ENCODE measurements around the gene ZNF202.
"Not testable (repeated sequence)": the region's sequence is repeated elsewhere in the genome, so short reads cannot be mapped to it uniquely, and the experiment has no call there.

The ZNF202 gene

DNA sequence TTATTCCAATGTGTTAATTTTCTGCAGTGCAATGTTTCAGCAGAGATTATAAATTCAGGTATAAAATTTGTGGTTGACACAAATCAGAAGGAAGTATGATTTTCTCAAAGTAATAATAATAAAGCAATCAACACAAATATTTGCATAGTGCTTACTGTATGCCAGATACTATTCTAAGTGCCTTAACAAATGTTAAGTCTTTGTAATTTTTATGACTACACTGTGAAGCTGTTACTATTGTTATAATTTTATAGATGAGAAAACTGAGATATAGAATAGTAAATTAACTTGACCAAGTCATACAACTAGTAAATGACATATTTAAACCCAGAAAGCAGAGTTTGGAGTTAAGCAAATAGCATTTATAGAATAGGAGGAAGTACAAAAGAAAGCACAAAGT lies 29.3 kb upstream of the ZNF202 start:
- Histone ChIP-seq H3K4me2 (no peak overlapping the region), H3K9me3 (replicated peaks in 1 of 11) (peaks cover 20 to 43% (median 37%) of the 10 kb centered on the region in 11 experiments), H3K4me3 (no peak overlapping the region), H3K27me3 (no peaks in the 10 kb centered on the region), H3K36me3 (no peaks in the 10 kb centered on the region), H4K20me1 (no peaks in the 10 kb centered on the region), H3K27ac (no peak overlapping the region), H3K4me1 (0 out of 20 replicates have a peak, but pooled peaks cover 0 to 3% (median 0%) of the 10 kb centered on the region in 10 experiments), H3K9ac (no peak overlapping the region)
- TF ChIP-seq Cebpa-rat (IDR thresholded peaks at IDR 0.05) = no peak

DNA sequence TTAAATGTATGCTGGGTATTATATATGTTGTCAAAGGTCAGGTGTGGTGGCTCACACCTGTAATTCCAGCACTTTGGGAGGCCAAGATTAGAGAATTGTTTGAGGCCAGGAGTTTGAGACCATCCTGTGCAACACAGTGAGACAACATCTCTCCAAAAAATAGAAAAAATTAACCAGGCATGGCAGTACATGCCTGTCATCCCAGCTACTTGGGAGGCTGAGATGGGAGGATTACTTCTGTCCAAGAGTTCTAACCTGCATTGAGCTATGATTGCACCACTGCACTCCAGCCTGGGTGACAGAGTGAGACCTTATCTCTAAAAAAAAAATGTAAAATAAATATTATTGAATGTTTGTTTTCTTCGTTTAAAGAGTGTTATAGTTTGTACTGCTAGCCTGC lies 24.1 kb upstream of the ZNF202 start:
- Histone ChIP-seq H3K4me2 (no peak overlapping the region), H3K36me3 (no peaks in the 10 kb centered on the region), H3K4me1 (no peaks in the 10 kb centered on the region), H3K9me3 (replicated peaks in 1 of 11) (peaks cover 17 to 28% (median 23%) of the 10 kb centered on the region in 11 experiments), H3K4me3 (no peak overlapping the region), H3K27me3 (no peaks in the 10 kb centered on the region), H4K20me1 (no peaks in the 10 kb centered on the region), H3K9ac (no peak overlapping the region), H3K27ac (no peak overlapping the region)
- TF ChIP-seq Cebpa-rat (IDR thresholded peaks at IDR 0.05) = no peak

DNA sequence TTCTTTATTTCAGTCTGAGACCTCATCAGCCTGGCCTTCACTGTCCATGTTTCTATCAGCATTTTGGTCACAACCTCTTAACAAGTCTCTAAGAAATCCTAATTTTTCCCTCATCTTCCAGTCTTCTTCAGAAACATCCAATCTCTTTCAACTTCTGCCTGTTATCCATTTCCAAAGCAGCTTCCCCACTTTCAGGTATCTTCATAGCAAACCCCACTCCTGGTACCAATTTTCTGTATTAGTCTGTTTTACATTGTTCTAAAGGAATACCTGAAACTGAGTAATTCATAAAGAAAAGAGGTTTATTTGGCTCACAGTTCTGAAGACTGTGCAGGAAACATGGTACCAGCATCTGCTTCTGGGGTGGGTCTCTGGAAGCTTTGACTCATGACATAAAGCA lies 21.0 kb upstream of the ZNF202 start:
- Histone ChIP-seq H3K4me2 (no peak overlapping the region), H3K27me3 (no peaks in the 10 kb centered on the region), H3K27ac (no peak overlapping the region), H3K36me3 (no peaks in the 10 kb centered on the region), H4K20me1 (no peaks in the 10 kb centered on the region), H3K9me3 (replicated peaks in 1 of 11) (peaks cover 17 to 27% (median 20%) of the 10 kb centered on the region in 11 experiments), H3K4me3 (no peak overlapping the region), H3K9ac (no peak overlapping the region), H3K4me1 (no peaks in the 10 kb centered on the region)
- TF ChIP-seq Cebpa-rat (IDR thresholded peaks at IDR 0.05) = no peak

DNA sequence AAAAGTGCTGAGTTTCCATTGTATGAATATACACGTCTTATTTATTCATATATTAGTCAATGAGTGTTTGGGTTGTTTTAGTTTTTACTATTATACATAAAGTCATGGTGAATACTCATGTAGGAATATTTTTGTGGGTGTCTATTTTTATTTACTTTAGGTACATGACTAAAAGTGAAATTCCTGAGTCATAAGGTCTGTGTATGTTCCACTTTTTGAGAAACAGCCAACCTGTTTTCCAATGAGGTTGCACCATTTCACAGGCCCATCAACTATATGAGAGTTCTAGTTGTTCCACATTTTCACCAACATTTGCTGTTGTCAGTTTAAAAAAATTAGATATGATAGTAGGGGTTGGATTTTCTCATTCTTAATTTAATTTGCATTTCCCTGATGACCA lies 19.4 kb upstream of the ZNF202 start:
- Histone ChIP-seq H3K9me3 (replicated peaks in 1 of 11) (peaks cover 17 to 27% (median 20%) of the 10 kb centered on the region in 11 experiments), H3K4me1 (peaks cover 0 to 7% (median 0%) of the 10 kb centered on the region in 10 experiments; a peak in 2 of 20 replicates), H3K4me2 (no peak overlapping the region), H3K9ac (no peak overlapping the region), H4K20me1 (no peaks in the 10 kb centered on the region), H3K27me3 (no peaks in the 10 kb centered on the region), H3K36me3 (no peaks in the 10 kb centered on the region), H3K27ac (no peak overlapping the region), H3K4me3 (no peak overlapping the region)
- TF ChIP-seq Cebpa-rat (IDR thresholded peaks at IDR 0.05) = no peak

DNA sequence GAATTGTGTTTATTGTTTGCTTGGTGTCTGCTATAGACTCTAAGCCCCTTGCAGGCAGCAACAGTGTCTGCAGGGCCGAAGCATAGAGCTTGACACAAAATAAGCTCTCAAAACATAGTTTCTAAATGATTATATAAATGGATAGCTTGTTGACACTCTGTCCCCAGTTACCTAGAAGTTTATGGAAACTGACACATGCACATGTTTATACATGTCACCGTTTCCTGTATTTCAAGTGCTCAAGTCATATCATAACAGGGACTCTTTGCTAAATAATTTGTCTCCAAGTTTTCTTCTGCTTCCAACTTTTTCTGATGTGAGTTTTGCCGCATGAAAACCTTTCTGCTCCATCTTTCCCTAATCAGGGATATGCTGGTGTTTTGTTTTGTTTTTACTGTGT lies 16.5 kb upstream of the ZNF202 start:
- no peak for TF ChIP-seq Cebpa-rat (IDR thresholded peaks at IDR 0.05)
- Histone ChIP-seq H3K27me3 (no peaks in the 10 kb centered on the region), H3K4me1 (peaks cover 0 to 7% (median 0%) of the 10 kb centered on the region in 10 experiments; a peak in 2 of 20 replicates)

DNA sequence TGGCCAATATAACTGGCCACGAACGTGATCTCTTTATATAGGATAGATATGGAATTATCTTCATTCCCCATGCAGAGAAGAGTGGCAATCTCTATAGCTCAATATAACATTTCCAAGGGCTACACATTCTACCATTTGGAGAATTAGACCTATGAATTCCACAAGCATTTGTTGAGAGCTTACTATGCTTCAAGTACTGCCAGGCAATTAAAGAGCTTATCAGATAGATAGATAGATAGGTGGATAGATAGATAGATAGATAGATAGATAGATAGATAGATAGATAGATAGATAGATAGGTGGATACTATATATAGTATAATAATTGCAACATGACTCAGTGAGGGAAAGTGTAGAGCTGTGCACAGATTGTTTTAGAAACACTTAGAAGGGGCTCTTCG lies 14.4 kb upstream of the ZNF202 start:
- no peaks in the 10 kb centered on the region for H4K20me1 ChIP-seq
- no peak overlapping the region for H3K27ac ChIP-seq
- TF ChIP-seq Cebpa-rat (IDR thresholded peaks at IDR 0.05) = no peak
- no peaks in the 10 kb centered on the region for H3K36me3 ChIP-seq
- H3K9ac ChIP-seq = no peak overlapping the region
- H3K9me3 ChIP-seq (replicated peaks in 1 of 11) = 0 out of 22 replicates have a peak, but pooled peaks cover 0 to 4% (median 0%) of the 10 kb centered on the region in 11 experiments
- no peak overlapping the region for H3K4me2 ChIP-seq
- H3K27me3 ChIP-seq = no peaks in the 10 kb centered on the region
- peaks cover 0 to 7% (median 0%) of the 10 kb centered on the region in 10 experiments; a peak in 2 of 20 replicates for H3K4me1 ChIP-seq
- no peak overlapping the region for H3K4me3 ChIP-seq

More for the DNA sequence above, 16.5 kb upstream of the ZNF202 start:
- H3K9me3 ChIP-seq (replicated peaks in 1 of 11) = peaks cover 17 to 25% (median 18%) of the 10 kb centered on the region in 11 experiments
- H3K4me2 ChIP-seq = no peak overlapping the region
- H3K27ac ChIP-seq = no peak overlapping the region
- no peaks in the 10 kb centered on the region for H4K20me1 ChIP-seq
- H3K9ac ChIP-seq = no peak overlapping the region
- no peak overlapping the region for H3K4me3 ChIP-seq
- no peaks in the 10 kb centered on the region for H3K36me3 ChIP-seq

DNA sequence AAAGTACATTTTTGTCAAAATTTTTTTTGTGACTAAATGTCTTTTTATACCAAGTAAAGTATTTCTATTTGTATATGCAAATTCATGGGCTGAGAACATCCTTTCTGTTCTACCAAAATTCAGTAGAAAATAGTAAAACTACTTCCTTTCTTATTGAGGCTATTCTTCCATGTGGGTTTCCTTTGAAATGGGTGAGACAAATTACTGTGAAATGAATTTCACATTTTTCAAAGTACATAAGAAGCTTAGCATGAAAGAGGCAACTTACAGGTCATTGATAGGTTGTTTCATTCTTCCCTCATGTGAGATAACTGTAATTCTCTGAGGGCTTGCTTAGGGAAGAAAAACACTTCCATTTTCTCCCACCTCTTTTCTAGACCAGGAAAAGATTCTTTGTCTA lies 13.9 kb upstream of the ZNF202 start:
- Histone ChIP-seq H4K20me1 (no peaks in the 10 kb centered on the region), H3K36me3 (no peaks in the 10 kb centered on the region), H3K4me2 (no peak overlapping the region), H3K9ac (no peak overlapping the region), H3K27ac (no peak overlapping the region), H3K27me3 (no peaks in the 10 kb centered on the region), H3K9me3 (replicated peaks in 1 of 11) (0 out of 22 replicates have a peak, but pooled peaks cover 0 to under 1% (median 0%) of the 10 kb centered on the region in 11 experiments), H3K4me3 (no peak overlapping the region), H3K4me1 (peaks cover 0 to 7% (median 0%) of the 10 kb centered on the region in 10 experiments; a peak in 2 of 20 replicates)
- no peak for TF ChIP-seq Cebpa-rat (IDR thresholded peaks at IDR 0.05)

DNA sequence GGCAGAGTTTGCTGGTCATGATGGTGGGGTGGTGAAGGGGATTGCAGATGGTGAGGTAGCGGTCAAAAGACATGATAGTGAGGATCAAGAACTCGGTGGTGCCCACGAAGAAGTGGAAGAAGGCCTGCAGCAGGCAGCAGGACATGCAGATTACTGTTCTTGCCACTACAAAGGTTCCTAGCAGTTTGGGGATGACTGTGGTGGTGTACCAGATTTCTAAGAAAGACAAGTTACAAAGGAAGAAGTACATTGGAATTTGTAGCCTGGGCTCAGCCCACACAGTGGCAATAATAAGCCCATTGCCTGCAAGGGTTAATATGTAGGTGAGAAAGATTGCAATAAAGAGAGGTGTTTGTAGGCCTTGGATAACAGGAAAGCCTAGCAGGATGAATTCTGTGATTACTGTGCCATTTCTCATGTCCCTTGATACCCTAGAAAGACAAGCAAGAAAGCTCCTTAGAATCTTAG lies 12.7 kb upstream of the ZNF202 start, which contains the start of gene OR6X1:
OR6X1 (minus strand) TSS at position 418 of the 468 bp plus-strand sequence; CDS start at position 418, 0 bp downstream.
- Histone ChIP-seq H3K4me2 (no peak within 1 kb of the TSS), H3K36me3 (no peaks in the 10 kb centered on the region), H3K4me1 (peaks cover 0 to 7% (median 0%) of the 10 kb centered on the region in 10 experiments; a peak in 2 of 20 replicates), H4K20me1 (no peaks in the 10 kb centered on the region), H3K27ac (no peak within 1 kb of the TSS), H3K4me3 (no peak within 1 kb of the TSS), H3K27me3 (no peaks in the 10 kb centered on the region), H3K9ac (no peak within 1 kb of the TSS), H3K9me3 (replicated peaks in 1 of 11) (peaks cover 0 to 2% (median 0%) of the 10 kb centered on the region in 11 experiments; a peak in 1 of 22 replicates)
- no peak for TF ChIP-seq Cebpa-rat (IDR thresholded peaks at IDR 0.05)

DNA sequence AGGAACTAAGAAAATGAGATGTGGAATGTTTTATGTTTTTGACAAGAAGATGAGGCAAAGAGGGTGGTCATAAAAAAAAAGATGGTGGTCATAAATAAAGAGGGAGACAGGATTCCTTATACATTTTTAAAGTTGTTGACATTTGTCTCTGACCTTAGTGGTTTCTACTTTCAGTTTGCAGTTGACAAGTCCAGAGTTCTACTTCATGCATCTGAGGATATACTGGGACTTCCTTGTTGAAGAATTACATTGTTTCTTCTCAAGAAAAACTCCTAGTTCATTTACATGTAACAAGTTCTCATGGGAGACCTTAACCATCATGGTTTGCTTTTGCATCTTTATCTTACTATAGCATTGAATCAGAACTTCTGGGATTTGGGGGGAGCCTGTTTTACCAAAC lies 11.7 kb upstream of the ZNF202 start:
- H4K20me1 ChIP-seq = no peaks in the 10 kb centered on the region
- no peak overlapping the region for H3K27ac ChIP-seq
- H3K4me3 ChIP-seq = no peak overlapping the region
- H3K9me3 ChIP-seq (replicated peaks in 1 of 11) = peaks cover 5 to 12% (median 7%) of the 10 kb centered on the region in 11 experiments; a peak in 13 of 22 replicates
- no peak overlapping the region for H3K4me2 ChIP-seq
- H3K4me1 ChIP-seq = peaks cover 0 to 7% (median 0%) of the 10 kb centered on the region in 10 experiments; a peak in 2 of 20 replicates
- H3K27me3 ChIP-seq = no peaks in the 10 kb centered on the region
- no peak overlapping the region for H3K9ac ChIP-seq
- no peaks in the 10 kb centered on the region for H3K36me3 ChIP-seq
- no peak for TF ChIP-seq Cebpa-rat (IDR thresholded peaks at IDR 0.05)

DNA sequence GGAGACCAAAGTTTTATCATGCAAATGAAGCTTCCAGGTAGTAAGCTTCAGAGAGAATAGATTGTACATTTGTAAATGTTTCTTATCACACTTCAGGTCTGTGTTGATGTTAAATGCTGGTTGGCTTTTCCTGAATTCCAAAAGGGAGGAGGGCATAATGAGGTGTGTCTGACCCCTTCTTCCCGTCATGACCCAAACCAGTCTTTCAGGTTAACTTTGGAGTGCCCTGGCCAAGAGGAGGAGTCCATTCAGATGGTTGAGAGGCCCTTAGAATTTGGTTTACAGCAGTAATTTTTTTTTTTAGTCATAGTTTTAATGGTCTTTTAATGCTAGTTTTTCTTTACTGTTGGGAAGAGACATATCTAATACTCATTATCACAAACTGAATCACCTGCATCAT lies 10.3 kb upstream of the ZNF202 start:
- H3K4me3 ChIP-seq = no peak overlapping the region
- H3K4me1 ChIP-seq = peaks cover 0 to 7% (median 0%) of the 10 kb centered on the region in 10 experiments; a peak in 2 of 20 replicates
- no peak overlapping the region for H3K27ac ChIP-seq
- H3K36me3 ChIP-seq = no peaks in the 10 kb centered on the region
- H4K20me1 ChIP-seq = no peaks in the 10 kb centered on the region
- no peak overlapping the region for H3K9ac ChIP-seq
- H3K27me3 ChIP-seq = no peaks in the 10 kb centered on the region
- no peak for TF ChIP-seq Cebpa-rat (IDR thresholded peaks at IDR 0.05)
- peaks cover 5 to 13% (median 7%) of the 10 kb centered on the region in 11 experiments; a peak in 13 of 22 replicates for H3K9me3 ChIP-seq (replicated peaks in 1 of 11)
- no peak overlapping the region for H3K4me2 ChIP-seq

DNA sequence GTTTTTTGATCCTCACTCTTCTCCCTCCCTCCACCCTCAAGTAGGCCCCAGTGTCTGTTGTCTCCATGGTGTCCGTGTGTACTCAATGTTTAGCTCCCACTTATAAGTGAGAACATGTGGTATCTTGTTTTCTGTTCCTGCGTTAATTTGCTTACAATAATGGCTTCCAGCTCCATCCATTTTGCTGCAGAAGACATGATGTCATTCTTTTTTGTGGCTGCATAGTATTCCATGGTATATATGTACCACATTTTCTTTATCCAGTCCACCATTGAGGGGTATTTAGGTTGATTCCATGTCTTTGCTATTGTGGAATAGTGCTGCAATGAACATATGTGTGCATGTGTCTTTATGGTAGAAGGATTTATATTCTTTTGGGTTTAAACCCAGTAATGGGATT lies 6.9 kb upstream of the ZNF202 start:
- H3K4me3 ChIP-seq, H3K4me2 ChIP-seq, H3K27ac ChIP-seq, H3K4me1 ChIP-seq, H3K9ac ChIP-seq, H3K36me3 ChIP-seq, H3K27me3 ChIP-seq, H4K20me1 ChIP-seq: not testable (repeated sequence)
- H3K9me3 ChIP-seq (replicated peaks in 1 of 11) = peaks cover 5 to 13% (median 7%) of the 10 kb centered on the region in 11 experiments; a peak in 13 of 22 replicates

Data from BLaER1 treated with 17β-estradiol and CSF1 and Interleukin-3, amounts not matched to agents 10 nM and 100 nM (cell line).